Natural killer cell treated with Interleukin-12 subunit alpha and Interleukin-12 subunit beta and Interleukin-15 and Interleukin-18, amount 100 ng/mL, for 72 hours (primary cell): ENCODE measurements around the gene IL18. TPM values are rescaled to one million over a fixed set of nuclear protein-coding genes. Genes with fewer than 3 reads are reported as not detected.
"Not testable (repeated sequence)": the region's sequence is repeated elsewhere in the genome, so short reads cannot be mapped to it uniquely, and the experiment has no call there.

ENCODE experiments used
- ATAC-seq, 2 donors: fragments of 150-1000 bp; cut with Tn5 transposase in 1 of 2; sonication (Bioruptor Pico), chemical (Tn5 transposase) in 1 of 2; 2 replicates each; pipeline ENCODE4 v1.10.0; 2021
- DNase-seq: peaks from one replicate; pipeline ENCODE4 v3.0.0; 2022; ENCODE audit warnings: low spot score
- H3K27ac Mint-ChIP-seq, 2 donors: 1 replicate in 1 of 2; 2 replicates in 1 of 2; pipeline ENCODE4 v1.8.0; 2022; ENCODE audit warnings: mixed read lengths in 2 of 2, mild to moderate bottlenecking in 1 of 2, moderate library complexity in 1 of 2
- H3K27me3 Mint-ChIP-seq, 2 donors: 1 replicate in 1 of 2; 2 replicates in 1 of 2; pipeline ENCODE4 v1.8.0; 2022; ENCODE audit warnings: mixed read lengths in 2 of 2
- H3K36me3 Mint-ChIP-seq: one replicate; pipeline ENCODE4 v1.8.0; 2022; ENCODE audit warnings: mixed read lengths
- H3K4me1 Mint-ChIP-seq, 2 donors: 1 replicate in 1 of 2; 2 replicates in 1 of 2; pipeline ENCODE4 v1.8.0; 2022; ENCODE audit warnings: low read depth in 2 of 2, mixed read lengths in 2 of 2, mild to moderate bottlenecking in 1 of 2
- H3K4me3 Mint-ChIP-seq: one replicate; pipeline ENCODE4 v1.8.0; 2022; ENCODE audit warnings: mixed read lengths
- H3K9me3 Mint-ChIP-seq: 2 replicates; pipeline ENCODE4 v1.8.0; 2022; ENCODE audit warnings: mixed read lengths
- total RNA-seq, 2 donors: library from RNA; stranded (reverse); gene quantifications; one replicate each; pipeline ENCODE4 v1.2.3, GENCODE V29; 2022

IL18 gene
- total RNA-seq, 2 donors from 2014 or later: 1.3 to 4.6 TPM

- Mint-ChIP-seq H3K36me3 (no peaks in the 10 kb centered on the region), H3K27me3 (no peaks in the 10 kb centered on the region), H3K9me3 (no peaks in the 10 kb centered on the region), H3K4me3 (no peak overlapping the region), H3K27ac (no peak overlapping the region), H3K4me1 (peaks cover 5 to 7% of the 10 kb centered on the region in 2 donors)
- DNase-seq (no peak), ATAC-seq (no peak)
Observed at GRCh38 chr11:112127056-112127455, 36.8 kb downstream of the IL18 start.

- H3K4me1 Mint-ChIP-seq: peaks cover 11 to 12% of the 10 kb centered on the region in 2 donors
- H3K9me3 Mint-ChIP-seq: no peaks in the 10 kb centered on the region
- H3K27me3 Mint-ChIP-seq: no peaks in the 10 kb centered on the region
- ATAC-seq (no peak), DNase-seq (no peak)
- H3K27ac Mint-ChIP-seq: no peak overlapping the region
- H3K4me3 Mint-ChIP-seq: no peak overlapping the region
- H3K36me3 Mint-ChIP-seq: no peaks in the 10 kb centered on the region
Observed at GRCh38 chr11:112123129-112123528, 40.8 kb downstream of the IL18 start.

- H3K36me3 Mint-ChIP-seq: no peaks in the 10 kb centered on the region
- H3K4me1 Mint-ChIP-seq: peaks cover 12% of the 10 kb centered on the region in 2 donors
- H3K4me3 Mint-ChIP-seq: no peak overlapping the region
- H3K9me3 Mint-ChIP-seq: no peaks in the 10 kb centered on the region
- ATAC-seq: no peak
- H3K27me3 Mint-ChIP-seq: no peaks in the 10 kb centered on the region
- H3K27ac Mint-ChIP-seq: peak overlapping the region in 1 of 2 donors; percentile 45
- no peak for DNase-seq
Observed at GRCh38 chr11:112121981-112122615, 41.8 kb downstream of the IL18 start.

DNA sequence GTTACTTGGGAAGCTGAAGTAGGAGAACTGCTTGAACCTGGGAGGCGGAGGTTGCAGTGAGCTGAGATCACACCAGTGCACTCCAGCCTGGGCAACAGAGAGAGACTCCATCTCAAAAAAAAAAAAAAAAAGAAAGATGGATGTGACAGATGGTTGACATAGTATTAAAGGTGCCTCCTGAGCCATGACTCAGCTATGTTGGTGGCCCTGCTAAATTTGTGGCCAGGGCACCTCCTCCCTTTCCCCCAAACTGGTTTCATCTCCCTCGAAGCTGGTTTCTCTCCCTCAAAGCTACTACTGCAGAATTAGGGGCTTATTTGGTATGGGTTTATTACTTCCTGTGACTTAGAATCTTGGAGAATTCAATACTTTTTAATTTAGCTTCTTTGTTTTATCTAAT, 45.7 kb downstream of the IL18 start:
- Mint-ChIP-seq H3K27ac (peak overlapping the region in 1 of 2 donors; percentile 50), H3K9me3 (no peaks in the 10 kb centered on the region), H3K27me3 (no peaks in the 10 kb centered on the region), H3K4me1 (peaks cover 12 to 26% of the 10 kb centered on the region in 2 donors), H3K36me3 (no peaks in the 10 kb centered on the region), H3K4me3 (no peak overlapping the region)
- DNase-seq: no peak
- peak; percentile 75 to 86 for ATAC-seq

DNA sequence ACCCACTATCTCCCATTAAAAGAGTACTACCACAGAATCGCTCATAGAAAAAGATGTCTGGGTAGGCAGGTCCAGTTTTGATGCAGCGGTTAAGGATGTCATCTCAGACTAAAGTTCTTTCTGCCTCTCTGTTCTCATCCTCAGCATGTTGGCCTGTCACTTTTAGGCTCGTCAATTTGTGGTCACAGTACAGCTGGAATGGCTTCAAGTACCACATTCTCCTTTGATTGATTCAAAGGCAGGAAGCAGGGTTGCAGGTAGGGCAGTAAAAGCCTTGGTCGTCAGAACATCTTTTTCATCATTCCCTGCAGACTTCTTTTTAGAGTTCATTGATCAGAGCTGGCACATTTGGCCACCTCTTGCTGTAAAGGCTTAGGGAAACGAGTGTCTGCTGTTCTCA, 48.5 kb downstream of the IL18 start:
- ATAC-seq (no peak), DNase-seq (no peak)
- peaks cover 10 to 23% of the 10 kb centered on the region in 2 donors for H3K4me1 Mint-ChIP-seq
- no peaks in the 10 kb centered on the region for H3K27me3 Mint-ChIP-seq
- H3K4me3 Mint-ChIP-seq: no peak overlapping the region
- H3K36me3 Mint-ChIP-seq: no peaks in the 10 kb centered on the region
- H3K9me3 Mint-ChIP-seq: no peaks in the 10 kb centered on the region
- H3K27ac Mint-ChIP-seq: peak overlapping the region in 1 of 2 donors; percentile 39

DNA sequence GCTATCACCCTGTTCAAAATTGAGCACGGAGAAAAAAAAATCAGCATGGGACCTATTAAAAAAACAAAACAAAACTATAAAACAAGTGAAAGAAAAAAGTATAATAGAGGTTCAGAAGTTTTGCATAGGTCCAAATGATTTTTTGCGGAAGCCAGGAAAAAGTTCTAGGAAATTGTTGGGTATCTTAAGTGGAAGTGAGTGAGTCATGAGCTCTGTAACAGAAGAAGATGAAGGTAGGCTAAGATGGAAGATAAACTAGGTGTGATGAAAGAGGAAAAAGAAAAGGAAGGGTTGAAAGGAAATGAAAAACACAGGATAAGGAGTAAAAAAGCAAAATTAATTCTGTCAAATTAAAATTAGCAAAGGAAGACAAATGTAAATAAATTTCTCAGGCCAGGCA, 49.4 kb downstream of the IL18 start:
- no peak overlapping the region for H3K27ac Mint-ChIP-seq
- DNase-seq (no peak), ATAC-seq (no peak)
- peaks cover 6 to 19% of the 10 kb centered on the region in 2 donors for H3K4me1 Mint-ChIP-seq
- no peaks in the 10 kb centered on the region for H3K36me3 Mint-ChIP-seq
- no peak overlapping the region for H3K4me3 Mint-ChIP-seq
- H3K9me3 Mint-ChIP-seq: no peaks in the 10 kb centered on the region
- H3K27me3 Mint-ChIP-seq: no peaks in the 10 kb centered on the region

DNA sequence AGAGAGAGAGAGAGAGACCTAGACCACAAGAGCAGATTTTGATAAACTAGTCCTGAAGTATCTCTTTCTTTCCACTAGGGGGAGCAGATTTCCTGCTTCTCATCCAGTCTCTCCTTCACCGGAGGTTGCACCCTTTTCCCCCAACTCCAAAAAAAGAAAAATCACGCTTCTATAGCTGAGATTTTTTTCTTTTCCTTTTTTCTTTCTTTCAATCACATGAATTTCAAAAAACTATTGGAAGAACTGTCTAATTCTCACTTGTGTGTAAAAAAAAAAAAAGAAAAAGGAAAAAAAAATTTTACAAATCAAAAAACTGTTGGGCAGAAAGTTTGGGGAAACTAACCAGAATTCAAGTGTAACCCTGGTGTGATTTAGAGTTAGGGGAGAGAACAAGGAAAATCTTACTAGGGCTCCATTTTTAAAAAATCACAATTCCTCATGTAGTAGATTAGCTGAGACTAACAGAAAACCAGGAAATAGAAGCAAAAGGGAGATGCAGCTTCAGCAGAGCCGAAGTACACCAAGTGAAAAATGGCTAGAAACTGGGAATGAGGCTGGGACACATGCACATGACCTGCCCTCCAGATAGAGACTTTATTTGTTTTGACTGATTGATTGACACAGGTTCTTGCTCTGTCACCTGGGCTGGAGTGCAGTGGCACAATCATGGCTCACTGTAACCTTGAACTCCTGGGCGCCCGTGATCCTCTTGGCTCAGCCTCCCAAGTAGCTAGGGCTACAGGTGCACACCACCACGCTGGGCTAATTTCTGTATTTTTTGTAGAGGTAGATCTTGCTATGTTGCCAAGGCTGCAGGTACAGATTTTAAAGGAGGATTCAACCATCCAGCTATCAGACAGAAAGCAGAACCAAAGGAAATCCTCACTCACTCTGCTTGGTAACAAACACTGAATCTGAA, 50.1 kb downstream of the IL18 start:
- Mint-ChIP-seq H3K36me3 (no peaks in the 10 kb centered on the region), H3K4me1 (peaks cover 6 to 19% of the 10 kb centered on the region in 2 donors), H3K9me3 (no peaks in the 10 kb centered on the region), H3K27ac (peak overlapping the region; percentile 49 to 51), H3K27me3 (no peaks in the 10 kb centered on the region), H3K4me3 (no peak overlapping the region)
- ATAC-seq (peak in 1 of 2 donors; percentile 61), DNase-seq (no peak)

GRCh38 chr11:112106070-112106469, 57.8 kb downstream of the IL18 start:
- ATAC-seq: no peak
- H3K27me3 Mint-ChIP-seq: no peaks in the 10 kb centered on the region

DNA sequence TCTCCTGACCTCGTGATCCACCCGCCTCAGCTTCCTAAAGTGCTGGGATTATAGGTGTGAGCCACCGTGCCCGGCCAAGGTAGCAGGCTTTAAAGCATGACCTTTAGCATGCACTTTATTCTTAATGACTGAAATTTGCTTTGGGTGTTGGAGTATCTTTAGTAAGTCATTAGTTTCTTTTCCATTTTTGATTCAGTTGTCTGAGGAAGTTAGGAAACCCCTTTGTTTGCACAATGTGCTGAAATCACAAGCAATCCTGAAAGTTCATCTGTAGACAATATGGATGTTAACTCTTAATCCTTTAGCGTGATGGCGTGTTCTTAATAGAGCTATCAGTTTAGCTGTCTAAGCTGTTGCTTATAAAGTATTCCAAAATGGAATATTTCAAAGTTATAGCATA, 60.4 kb downstream of the IL18 start:
- Mint-ChIP-seq H3K36me3 (no peaks in the 10 kb centered on the region), H3K4me3 (no peak overlapping the region), H3K4me1 (no peaks in the 10 kb centered on the region), H3K27ac (no peak overlapping the region), H3K27me3 (no peaks in the 10 kb centered on the region), H3K9me3 (no peaks in the 10 kb centered on the region)
- ATAC-seq (no peak), DNase-seq (no peak)

More at GRCh38 chr11:112106070-112106469, 57.8 kb downstream of the IL18 start:
- Mint-ChIP-seq H3K27ac (no peak overlapping the region), H3K4me3 (no peak overlapping the region), H3K36me3 (no peaks in the 10 kb centered on the region), H3K9me3 (no peaks in the 10 kb centered on the region), H3K4me1 (no peaks in the 10 kb centered on the region)
- no peak for DNase-seq

DNA sequence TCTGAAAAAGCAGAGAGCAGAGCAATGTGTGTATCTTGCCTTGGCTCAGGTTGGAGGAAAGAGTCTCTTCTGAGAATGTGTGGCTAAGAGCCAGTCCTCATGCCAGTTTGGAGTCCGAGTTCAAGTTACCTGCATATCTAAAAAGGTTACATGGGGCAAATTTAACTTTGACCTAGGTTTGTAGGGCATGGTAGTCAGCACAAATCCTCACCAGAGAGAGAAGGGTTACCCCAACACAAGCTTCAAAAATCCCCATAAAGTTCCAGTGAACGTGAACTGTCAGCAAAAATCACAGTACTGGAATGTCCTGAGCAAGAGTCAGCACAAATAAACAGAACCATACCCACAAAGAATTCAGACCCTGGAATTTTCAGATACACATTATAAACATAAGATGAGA, 63.4 kb downstream of the IL18 start:
- Mint-ChIP-seq H3K27ac (no peak overlapping the region), H3K27me3 (no peaks in the 10 kb centered on the region), H3K9me3 (no peaks in the 10 kb centered on the region), H3K4me3 (no peak overlapping the region), H3K4me1 (peaks cover 0 to 3% of the 10 kb centered on the region in 2 donors), H3K36me3 (peaks cover 5% of the 10 kb centered on the region)
- ATAC-seq (no peak), DNase-seq (no peak)

GRCh38 chr11:112097734-112098528, 66.0 kb downstream of the IL18 start:
- ATAC-seq (no peak), DNase-seq (no peak)
- peaks cover 5% of the 10 kb centered on the region for H3K36me3 Mint-ChIP-seq
- H3K27ac Mint-ChIP-seq: no peak overlapping the region
- no peak overlapping the region for H3K4me3 Mint-ChIP-seq
- peaks cover 0 to 3% of the 10 kb centered on the region in 2 donors for H3K4me1 Mint-ChIP-seq
- no peaks in the 10 kb centered on the region for H3K27me3 Mint-ChIP-seq
- no peaks in the 10 kb centered on the region for H3K9me3 Mint-ChIP-seq

- ATAC-seq: no peak
- H3K4me3 Mint-ChIP-seq: no peak overlapping the region
- H3K4me1 Mint-ChIP-seq: peaks cover 3 to 4% of the 10 kb centered on the region in 2 donors
- no peaks in the 10 kb centered on the region for H3K27me3 Mint-ChIP-seq
- no peak for DNase-seq
- no peaks in the 10 kb centered on the region for H3K9me3 Mint-ChIP-seq
- H3K27ac Mint-ChIP-seq: no peak overlapping the region
- H3K36me3 Mint-ChIP-seq: peaks cover 17% of the 10 kb centered on the region
Observed at GRCh38 chr11:112096194-112096593, 67.7 kb downstream of the IL18 start.

GRCh38 chr11:112095302-112095701, 68.6 kb downstream of the IL18 start:
- H3K27ac Mint-ChIP-seq, H3K27me3 Mint-ChIP-seq, H3K9me3 Mint-ChIP-seq, ATAC-seq, H3K4me1 Mint-ChIP-seq, H3K4me3 Mint-ChIP-seq, DNase-seq: not testable (repeated sequence)
- H3K36me3 Mint-ChIP-seq: peaks cover 22% of the 10 kb centered on the region
